ENCODE measurements around the gene TADA3. TPM values are rescaled to one million over a fixed set of nuclear protein-coding genes. Genes with fewer than 3 reads are reported as not detected.

The TADA3 gene
- total RNA-seq, 1 experiment from 2014 or later = 50.1 TPM

Other genes starting within 250 kb of the TADA3 start
- gene LHFPL4, start 238.7 kb downstream of the TADA3 start, total RNA-seq (2014; rRNA removed; shearing (Covaris generic)) = 0.29 TPM in 1 of 2 replicates, not detected in the other
- gene MTMR14, start 143.0 kb downstream of the TADA3 start, total RNA-seq (2014; rRNA removed; shearing (Covaris generic)) = 22.0 and 23.8 TPM in 2 replicates
- gene CPNE9, start 88.6 kb downstream of the TADA3 start, total RNA-seq (2014; rRNA removed; shearing (Covaris generic)) = not detected in 2 replicates
- 10.9 and 15.6 TPM in 2 replicates for gene BRPF1, start 60.7 kb downstream of the TADA3 start, total RNA-seq (2014; rRNA removed; shearing (Covaris generic))
- gene OGG1, start 42.5 kb downstream of the TADA3 start, total RNA-seq (2014; rRNA removed; shearing (Covaris generic)) = 11.3 and 11.9 TPM in 2 replicates
- gene CAMK1, start 22.5 kb downstream of the TADA3 start, total RNA-seq (2014; rRNA removed; shearing (Covaris generic)) = 7.7 and 28.1 TPM in 2 replicates
- 148 and 203 TPM in 2 replicates for gene ARPC4, start 609 bp upstream of the TADA3 start, total RNA-seq (2014; rRNA removed; shearing (Covaris generic))
- 0.68 and 1.6 TPM in 2 replicates for gene TTLL3, start 17.8 kb upstream of the TADA3 start, total RNA-seq (2014; rRNA removed; shearing (Covaris generic))
- gene RPUSD3, start 51.5 kb upstream of the TADA3 start, total RNA-seq (2014; rRNA removed; shearing (Covaris generic)) = 30.7 and 31.3 TPM in 2 replicates
- gene CIDEC, start 87.8 kb upstream of the TADA3 start, total RNA-seq (2014; rRNA removed; shearing (Covaris generic)) = not detected in 2 replicates
- 22.7 and 22.8 TPM in 2 replicates for gene JAGN1, start 98.1 kb upstream of the TADA3 start, total RNA-seq (2014; rRNA removed; shearing (Covaris generic))
- gene IL17RE, start 110.4 kb upstream of the TADA3 start, total RNA-seq (2014; rRNA removed; shearing (Covaris generic)) = 0.06 and 0.18 TPM in 2 replicates
- gene IL17RC, start 124.6 kb upstream of the TADA3 start, total RNA-seq (2014; rRNA removed; shearing (Covaris generic)) = 6.7 and 9.5 TPM in 2 replicates
- 9.9 and 12.4 TPM in 2 replicates for gene CRELD1, start 141.4 kb upstream of the TADA3 start, total RNA-seq (2014; rRNA removed; shearing (Covaris generic))
- 0.46 and 0.57 TPM in 2 replicates for gene PRRT3, start 159.9 kb upstream of the TADA3 start, total RNA-seq (2014; rRNA removed; shearing (Covaris generic))
- gene EMC3, start 194.4 kb upstream of the TADA3 start, total RNA-seq (2014; rRNA removed; shearing (Covaris generic)) = 37.7 and 57.8 TPM in 2 replicates
- 48.5 and 51.9 TPM in 2 replicates for gene FANCD2, start 234.0 kb upstream of the TADA3 start, total RNA-seq (2014; rRNA removed; shearing (Covaris generic))